Choroid plexus epithelial cell (primary cell): ENCODE measurements around the gene NRL.

ENCODE experiments used
- DNase-seq: peaks from one replicate; pipeline ENCODE4 v3.0.0-alpha.2; 2010; ENCODE audit warnings: low read depth
- H3K4me3 ChIP-seq: 2 replicates; pipeline ENCODE4 v1.5.1; 2011; ENCODE audit warnings: low read depth, mild to moderate bottlenecking, control low read depth, low read length, moderate library complexity
- TF ChIP-seq, protein P1 (sequence below): conservative IDR thresholded peaks from 2 replicates; pipeline ENCODE4 v1.5.1; 2011; ENCODE audit warnings: low read depth, mild to moderate bottlenecking, control low read depth, inconsistent platforms, low read length, moderate library complexity

Gene NRL

GRCh38 chr14:24064856-24065255 is 49.9 kb downstream of the NRL start:
- no peak overlapping the region for H3K4me3 ChIP-seq
- no peak for DNase-seq
- TF ChIP-seq, protein P1, sequence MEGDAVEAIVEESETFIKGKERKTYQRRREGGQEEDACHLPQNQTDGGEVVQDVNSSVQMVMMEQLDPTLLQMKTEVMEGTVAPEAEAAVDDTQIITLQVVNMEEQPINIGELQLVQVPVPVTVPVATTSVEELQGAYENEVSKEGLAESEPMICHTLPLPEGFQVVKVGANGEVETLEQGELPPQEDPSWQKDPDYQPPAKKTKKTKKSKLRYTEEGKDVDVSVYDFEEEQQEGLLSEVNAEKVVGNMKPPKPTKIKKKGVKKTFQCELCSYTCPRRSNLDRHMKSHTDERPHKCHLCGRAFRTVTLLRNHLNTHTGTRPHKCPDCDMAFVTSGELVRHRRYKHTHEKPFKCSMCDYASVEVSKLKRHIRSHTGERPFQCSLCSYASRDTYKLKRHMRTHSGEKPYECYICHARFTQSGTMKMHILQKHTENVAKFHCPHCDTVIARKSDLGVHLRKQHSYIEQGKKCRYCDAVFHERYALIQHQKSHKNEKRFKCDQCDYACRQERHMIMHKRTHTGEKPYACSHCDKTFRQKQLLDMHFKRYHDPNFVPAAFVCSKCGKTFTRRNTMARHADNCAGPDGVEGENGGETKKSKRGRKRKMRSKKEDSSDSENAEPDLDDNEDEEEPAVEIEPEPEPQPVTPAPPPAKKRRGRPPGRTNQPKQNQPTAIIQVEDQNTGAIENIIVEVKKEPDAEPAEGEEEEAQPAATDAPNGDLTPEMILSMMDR: no peak

DNA sequence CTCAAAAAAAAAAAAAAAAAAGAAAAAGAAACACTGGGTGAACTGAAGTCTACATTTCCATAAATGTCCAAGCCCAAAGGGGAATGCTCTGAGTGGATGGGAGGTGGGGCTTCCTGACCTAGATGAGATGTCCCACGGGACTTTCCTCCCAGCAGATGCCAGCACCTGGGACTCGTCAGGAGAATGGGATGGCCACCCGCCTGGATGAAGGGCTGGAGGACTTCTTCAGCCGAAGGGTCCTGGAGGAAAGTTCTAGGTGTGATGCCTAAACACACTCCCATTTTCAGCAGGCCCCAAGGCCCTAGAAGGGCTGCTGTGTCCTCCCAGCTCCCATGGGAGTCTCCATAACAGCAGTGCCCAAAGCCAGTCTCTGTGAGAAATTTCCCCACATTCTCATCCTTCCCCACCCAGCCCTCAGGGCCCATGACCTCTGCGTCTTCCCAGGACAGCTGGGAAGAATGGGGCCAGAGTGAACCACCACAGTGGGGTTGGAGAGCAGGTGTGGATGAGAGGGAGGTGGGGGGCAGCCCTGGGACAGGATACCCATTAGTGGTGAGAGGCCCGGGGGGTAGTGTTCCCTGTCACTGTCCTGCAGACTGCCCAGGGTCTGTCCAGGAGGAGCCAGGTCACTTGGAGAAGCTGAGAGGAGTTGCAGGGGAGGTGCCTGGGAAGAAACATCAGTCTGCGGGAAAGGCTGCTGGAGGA is 50.5 kb downstream of the NRL start:
- H3K4me3 ChIP-seq: no peak overlapping the region
- DNase-seq: no peak
- TF ChIP-seq, protein P1: no peak

GRCh38 chr14:24063263-24063836 is 51.4 kb downstream of the NRL start:
- H3K4me3 ChIP-seq: no peak overlapping the region
- no peak for DNase-seq
- TF ChIP-seq, protein P1: no peak

- no peak for DNase-seq
- no peak overlapping the region for H3K4me3 ChIP-seq
- TF ChIP-seq, protein P1: no peak
These were observed 52.4 kb downstream of the NRL start for GRCh38 chr14:24062216-24062980.

- TF ChIP-seq, protein P1: no peak
- DNase-seq: no peak
- H3K4me3 ChIP-seq: no peak overlapping the region
These were observed 53.5 kb downstream of the NRL start for GRCh38 chr14:24060984-24061913.

DNA sequence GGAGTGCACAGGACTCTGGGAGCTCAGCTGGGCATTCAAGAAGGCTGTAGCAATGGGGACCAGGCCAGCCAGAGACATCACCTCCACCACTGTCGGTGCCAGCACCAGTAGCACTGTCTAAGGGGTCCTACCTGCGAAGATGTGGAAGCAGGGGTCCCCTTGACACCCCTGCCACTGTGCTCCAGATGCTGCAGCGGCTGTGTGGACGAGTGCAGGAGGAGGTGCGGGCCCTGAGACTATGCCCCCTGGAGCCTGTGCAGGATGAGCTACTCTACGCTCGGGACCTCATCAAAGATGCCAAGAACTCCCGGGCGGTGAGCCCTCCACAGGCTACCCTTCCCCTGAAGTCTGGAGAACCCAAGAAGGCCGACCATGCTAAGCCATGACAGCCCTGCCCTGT is 54.3 kb downstream of the NRL start:
- TF ChIP-seq, protein P1: no peak
- no peak for DNase-seq
- no peak overlapping the region for H3K4me3 ChIP-seq
